ENCODE measurements around the gene SLC1A4.

DNA sequence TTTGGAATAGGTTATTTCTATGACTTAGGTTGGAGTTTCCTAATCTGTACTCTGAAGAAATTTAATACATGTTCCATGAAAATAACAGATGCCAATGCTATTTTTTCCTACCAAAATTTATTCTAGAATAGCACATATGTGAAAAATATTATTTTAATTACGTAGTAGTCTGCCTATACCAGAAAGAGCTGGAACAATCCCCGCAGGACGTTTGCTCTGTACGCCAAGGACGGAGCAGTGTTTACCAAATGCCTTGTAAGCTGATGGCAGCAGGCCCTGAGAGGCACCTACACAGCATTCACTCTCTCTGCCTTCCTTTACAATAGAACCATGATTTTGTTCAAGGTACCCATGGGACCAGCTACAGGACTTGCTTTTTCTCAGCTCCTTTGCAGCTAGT, 16.8 kb upstream of the SLC1A4 start:
- TF ChIP-seq, protein P1, sequence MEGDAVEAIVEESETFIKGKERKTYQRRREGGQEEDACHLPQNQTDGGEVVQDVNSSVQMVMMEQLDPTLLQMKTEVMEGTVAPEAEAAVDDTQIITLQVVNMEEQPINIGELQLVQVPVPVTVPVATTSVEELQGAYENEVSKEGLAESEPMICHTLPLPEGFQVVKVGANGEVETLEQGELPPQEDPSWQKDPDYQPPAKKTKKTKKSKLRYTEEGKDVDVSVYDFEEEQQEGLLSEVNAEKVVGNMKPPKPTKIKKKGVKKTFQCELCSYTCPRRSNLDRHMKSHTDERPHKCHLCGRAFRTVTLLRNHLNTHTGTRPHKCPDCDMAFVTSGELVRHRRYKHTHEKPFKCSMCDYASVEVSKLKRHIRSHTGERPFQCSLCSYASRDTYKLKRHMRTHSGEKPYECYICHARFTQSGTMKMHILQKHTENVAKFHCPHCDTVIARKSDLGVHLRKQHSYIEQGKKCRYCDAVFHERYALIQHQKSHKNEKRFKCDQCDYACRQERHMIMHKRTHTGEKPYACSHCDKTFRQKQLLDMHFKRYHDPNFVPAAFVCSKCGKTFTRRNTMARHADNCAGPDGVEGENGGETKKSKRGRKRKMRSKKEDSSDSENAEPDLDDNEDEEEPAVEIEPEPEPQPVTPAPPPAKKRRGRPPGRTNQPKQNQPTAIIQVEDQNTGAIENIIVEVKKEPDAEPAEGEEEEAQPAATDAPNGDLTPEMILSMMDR (IDR thresholded peaks at IDR 0.05) = no peak
- TF ChIP-seq POLR2A (IDR thresholded peaks at IDR 0.05) (no peak), EP300 (IDR thresholded peaks at IDR 0.05) (no peak)

All from sigmoid colon (tissue), 4 donors.